Kidney tubule cell (primary cell): Measurements from ENCODE around the gene ME3.
"Not testable (repeated sequence)": the region's sequence is repeated elsewhere in the genome, so short reads cannot be mapped to it uniquely, and the experiment has no call there.

Source experiments
- DNase-seq: peaks from one replicate; pipeline ENCODE4 v3.0.0-alpha.2; 2018; ENCODE audit warnings: low spot score

ME3 gene

DNA sequence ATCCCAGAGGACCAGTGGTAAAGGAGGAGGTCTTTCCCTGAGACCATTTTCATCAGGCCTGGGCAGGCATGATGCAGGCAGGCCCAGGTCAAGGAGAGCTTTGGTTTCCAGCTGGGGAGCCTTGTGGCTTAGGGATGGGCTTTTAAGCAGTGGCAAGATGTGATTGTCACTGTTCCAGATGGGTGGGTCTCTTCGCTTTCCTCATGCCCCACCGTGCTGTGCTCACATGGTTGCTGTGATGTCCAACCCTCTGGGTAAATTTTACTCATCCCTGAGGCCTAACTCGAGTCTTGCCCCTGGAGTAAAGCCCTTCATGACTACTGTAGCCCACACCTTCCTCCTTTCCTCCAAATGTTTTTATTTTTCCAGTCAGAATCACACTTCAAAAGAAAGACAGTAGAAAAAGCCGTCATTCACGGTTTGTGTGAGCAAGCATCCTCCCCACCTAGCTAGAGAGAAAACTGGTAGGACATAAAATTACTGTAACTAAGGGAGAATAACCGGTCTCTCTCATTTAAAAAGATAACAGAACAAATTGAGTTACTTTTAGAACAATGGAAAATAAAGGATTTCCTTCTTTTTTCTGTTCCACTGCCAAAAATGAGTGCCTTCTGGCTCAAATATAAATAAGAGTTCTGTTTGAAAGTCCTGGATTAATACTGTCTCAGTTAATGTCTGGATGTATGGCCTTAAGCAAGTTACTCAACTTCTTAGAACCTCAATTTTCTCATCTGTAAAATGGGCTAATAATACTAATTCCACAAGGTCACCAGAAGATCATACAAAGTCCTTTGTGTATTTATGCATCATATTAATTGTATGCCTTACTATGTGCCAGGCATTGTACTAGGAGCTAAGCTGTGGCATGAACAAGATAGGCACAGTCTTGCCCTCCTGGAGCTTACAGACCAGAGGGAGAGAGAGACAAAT is 84.9 kb downstream of the ME3 start:
- no peak for DNase-seq

DNA sequence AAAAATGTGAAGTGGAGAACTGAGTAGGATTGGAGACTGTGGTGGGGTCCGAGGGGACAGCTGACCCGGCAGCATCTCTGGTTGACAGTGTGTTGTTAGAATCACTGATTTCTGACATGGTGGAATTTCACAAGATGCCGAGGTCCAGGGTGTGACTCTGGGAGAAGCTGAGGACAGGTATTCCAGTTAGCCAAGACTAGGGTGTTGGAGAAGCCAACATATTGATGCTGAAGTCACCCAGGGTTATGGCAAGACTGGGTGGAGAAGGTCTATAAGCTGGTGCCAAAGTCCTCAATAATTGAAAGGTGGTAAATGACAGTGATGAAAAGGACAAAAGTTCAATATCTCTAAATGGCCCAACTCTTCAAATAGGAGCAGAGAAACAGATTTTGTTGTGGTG is 86.1 kb downstream of the ME3 start:
- no peak for DNase-seq

DNA sequence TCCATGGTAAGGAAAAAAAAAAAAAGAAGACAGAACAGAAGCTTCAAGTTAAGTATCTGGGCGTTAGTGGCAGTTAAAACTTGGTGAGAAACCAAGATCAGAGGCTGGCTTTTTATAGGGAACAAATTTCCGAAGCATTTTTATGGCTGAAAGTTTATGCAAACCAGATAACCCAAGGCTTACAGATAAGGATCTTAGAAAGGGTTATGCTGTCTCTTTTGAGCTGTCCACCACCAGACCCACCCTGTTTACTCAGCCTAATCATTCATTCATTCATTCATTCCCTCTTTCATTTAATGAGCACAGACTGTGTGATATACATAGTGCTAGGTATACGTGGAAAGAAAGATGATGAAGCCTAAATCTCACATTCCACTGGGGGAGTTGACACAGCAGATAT is 89.5 kb downstream of the ME3 start:
- no peak for DNase-seq

DNA sequence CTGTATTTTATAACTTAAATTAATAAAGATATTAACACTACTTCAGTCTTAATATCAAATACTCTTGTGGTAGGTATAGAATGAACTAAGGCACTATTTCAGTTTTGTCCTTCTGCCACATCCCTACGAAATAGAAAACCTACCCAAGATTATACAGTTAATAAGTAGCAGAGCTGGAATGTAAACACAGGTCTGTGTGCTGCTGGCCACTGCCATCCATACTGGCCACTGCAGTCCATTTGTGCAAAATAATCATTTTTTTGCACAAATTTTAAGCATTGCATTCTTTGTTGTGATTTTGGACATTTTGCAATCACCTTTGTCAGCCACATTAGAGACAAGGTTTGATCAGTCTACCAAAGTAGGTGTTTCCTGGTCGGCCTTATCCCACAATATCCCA is 91.9 kb downstream of the ME3 start:
- DNase-seq: no peak

DNA sequence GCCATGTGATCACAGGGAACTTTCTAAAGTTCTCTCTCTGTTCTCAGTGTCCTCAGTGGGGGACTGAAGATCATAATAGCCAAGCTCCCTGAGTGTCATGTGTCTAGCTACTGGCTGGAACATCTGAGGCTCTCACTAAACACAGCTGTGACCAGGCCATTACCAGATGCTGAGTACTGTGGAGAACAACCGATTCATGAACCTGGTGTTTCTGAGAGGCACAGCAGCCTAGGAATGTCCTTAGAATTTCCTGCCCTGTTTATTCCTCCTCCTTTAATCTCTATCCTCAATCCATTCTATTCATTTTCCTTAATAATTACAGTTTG is 93.0 kb downstream of the ME3 start:
- no peak for DNase-seq

DNA sequence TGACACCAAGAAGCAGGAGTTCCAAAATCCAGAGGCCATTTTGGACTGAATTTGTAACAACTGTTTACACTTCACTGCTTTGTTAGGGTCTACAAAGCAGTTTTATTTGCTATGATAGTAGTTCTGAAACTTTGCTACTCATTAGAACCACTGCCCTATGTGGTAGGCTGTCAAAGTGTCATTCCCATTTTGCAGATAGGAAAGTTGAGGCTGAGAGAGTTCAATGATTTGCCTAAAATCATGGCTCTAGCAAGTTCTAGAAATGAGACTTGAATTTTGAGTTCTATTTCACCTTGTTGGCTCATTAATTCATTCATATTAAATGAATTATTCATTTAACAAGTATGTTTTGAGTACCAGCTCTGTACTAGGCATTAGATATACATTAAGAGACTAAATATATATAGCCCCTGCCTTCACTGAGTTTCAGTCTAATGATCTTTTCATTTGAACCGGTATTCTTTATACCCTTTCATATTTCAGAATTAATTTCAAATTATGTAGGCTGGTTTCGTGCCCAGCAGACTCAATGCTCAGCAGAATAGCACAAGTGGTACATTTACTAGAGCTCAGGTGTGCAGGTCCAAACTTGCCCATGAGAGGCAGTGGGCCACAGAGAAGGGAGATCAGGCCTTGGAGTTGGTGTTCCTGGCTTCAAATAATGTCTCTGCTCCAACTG is 93.5 kb downstream of the ME3 start:
- DNase-seq: no peak

GRCh38 chr11:86577644-86578636 is 94.5 kb downstream of the ME3 start:
- peak; percentile 87 for DNase-seq

DNA sequence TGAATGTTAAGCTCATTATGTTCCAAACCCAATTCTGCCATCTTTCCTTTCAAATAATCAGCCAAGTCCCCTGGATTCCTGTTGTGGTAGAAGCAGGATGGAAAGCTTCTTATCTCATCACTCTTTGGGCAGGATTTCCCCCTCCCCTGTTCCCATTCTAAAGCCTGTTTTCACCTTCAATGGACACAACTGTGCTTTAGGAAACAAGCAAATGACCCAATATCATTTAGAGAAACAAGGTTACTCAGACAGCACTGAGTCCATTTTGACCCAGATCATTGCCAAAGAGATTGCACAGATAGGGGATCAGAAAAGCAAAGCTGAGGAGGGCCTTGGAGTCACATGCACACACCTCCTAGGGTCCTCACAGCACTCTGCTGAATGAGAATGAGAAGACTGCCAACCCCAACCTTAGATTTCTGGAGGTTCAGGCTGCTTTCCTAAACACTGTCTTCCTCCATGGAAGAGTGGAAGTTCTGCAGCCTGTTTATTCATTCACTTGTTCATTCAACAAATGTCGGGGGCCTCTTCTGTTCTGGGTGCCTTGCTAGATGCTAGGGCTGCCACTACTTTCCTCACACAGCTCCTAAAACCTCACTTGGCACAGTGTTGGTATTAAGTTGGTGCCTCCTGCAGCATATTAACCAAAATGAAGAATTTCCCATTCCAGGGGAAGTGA is 95.3 kb downstream of the ME3 start:
- no peak for DNase-seq

GRCh38 chr11:86575927-86576326 is 96.5 kb downstream of the ME3 start:
- DNase-seq: no peak

- DNase-seq: peak; percentile 21
Measured at GRCh38 chr11:86575208-86575855, 97.1 kb downstream of the ME3 start.

- DNase-seq: peak; percentile 57
Measured at GRCh38 chr11:86574493-86575207, 97.8 kb downstream of the ME3 start.

GRCh38 chr11:86571273-86571948 is 101.0 kb downstream of the ME3 start:
- peak; percentile 43 for DNase-seq

GRCh38 chr11:86570451-86570850 is 102.0 kb downstream of the ME3 start:
- DNase-seq: no peak

DNA sequence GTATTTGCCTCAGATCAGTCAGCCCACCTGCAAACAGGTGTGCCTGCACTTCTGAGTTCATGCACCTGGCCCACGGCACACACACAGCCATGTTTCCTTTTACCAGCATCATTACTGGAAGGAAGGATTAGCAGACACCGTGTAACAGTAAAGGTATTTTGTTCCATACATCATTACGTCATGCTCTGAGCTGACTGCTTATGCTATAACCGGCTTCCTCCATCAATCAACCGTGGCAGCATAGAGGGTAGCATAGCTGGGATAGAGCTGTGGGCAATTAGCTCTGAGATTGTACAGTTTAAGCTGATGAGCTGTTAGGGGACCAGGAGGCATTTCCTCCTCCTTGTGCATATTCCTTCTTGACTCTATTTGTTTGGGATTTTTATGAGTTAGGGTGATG is 102.4 kb downstream of the ME3 start:
- DNase-seq: peak; percentile 82

- DNase-seq: no peak
Measured at GRCh38 chr11:86569109-86569508, 103.3 kb downstream of the ME3 start.

DNA sequence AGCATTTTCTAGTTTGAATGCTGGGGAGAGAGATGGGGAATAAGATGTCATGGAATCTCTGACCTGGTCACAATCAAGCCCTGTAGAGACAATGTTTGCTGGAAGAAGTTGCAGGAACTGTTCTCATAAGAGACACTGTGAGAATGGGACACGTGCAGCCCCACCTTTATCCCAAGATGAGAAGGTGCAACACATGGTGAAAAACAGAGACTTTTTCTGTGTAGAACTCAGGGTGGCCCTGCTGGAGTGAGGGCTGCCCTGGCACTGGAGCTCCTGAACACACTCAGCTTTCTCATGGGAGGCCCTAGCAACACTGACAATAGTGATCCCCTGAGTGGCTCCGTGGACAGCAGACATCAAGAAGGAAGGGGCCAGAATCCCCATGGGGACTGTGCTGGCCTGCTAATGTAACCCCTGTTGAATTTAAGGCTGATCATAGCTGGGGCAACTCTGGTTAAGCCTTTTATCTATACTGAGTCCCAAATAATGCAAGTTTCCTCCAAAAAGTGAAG is 106.6 kb downstream of the ME3 start:
- DNase-seq: no peak

- DNase-seq: no peak
Measured at GRCh38 chr11:86565388-86565787, 107.0 kb downstream of the ME3 start.

DNA sequence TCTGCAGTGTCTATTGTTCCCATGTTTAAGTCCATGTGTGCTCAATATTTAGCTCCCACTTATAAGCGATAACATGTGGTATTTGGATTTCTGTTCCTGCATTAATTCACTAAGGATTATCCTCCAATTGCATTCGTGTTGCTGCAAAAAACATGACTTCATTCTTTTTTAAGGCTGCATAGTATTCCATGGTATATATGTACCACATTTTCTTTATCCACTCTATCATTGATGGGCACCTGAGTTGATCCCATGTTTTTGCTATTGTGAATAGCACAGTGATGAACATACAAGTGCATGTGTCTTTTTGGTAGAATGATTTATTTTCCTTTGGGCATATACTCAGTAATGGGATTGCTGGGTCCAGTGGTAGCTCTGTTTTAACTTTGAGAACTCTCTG is 109.6 kb downstream of the ME3 start:
- DNase-seq: not testable (repeated sequence)

- DNase-seq: peak; percentile 81
Measured at GRCh38 chr11:86559311-86559945, 113.0 kb downstream of the ME3 start.
